Urothelium cell line (cell line): Measurements from ENCODE around the gene ACTL8.
"Not testable (repeated sequence)": the region's sequence is repeated elsewhere in the genome, so short reads cannot be mapped to it uniquely, and the experiment has no call there.

Source experiments
- DNase-seq: peaks from one replicate; pipeline ENCODE4 v3.0.0; 2011; ENCODE audit warnings: low spot score, mixed read lengths
- FAIRE-seq: peaks from 2 replicates; lab custom pipeline; 2011; peaks lifted over from hg19 to GRCh38; lab: Jason Lieb, UNC

ACTL8 gene

GRCh38 chr1:17734609-17735008 is 20.5 kb upstream of the ACTL8 start:
- FAIRE-seq (no peak), DNase-seq (no peak)

- FAIRE-seq, result no peak
Observed at GRCh38 chr1:17735348-17735747, 19.8 kb upstream of the ACTL8 start.

GRCh38 chr1:17735793-17736192 is 19.3 kb upstream of the ACTL8 start:
- FAIRE-seq (no peak), DNase-seq (no peak)

More at GRCh38 chr1:17735348-17735747, 19.8 kb upstream of the ACTL8 start:
- DNase-seq, result no peak

GRCh38 chr1:17736625-17737024 is 18.5 kb upstream of the ACTL8 start:
- no peak for DNase-seq
- FAIRE-seq, result no peak

- DNase-seq, result no peak
- FAIRE-seq, result no peak
Observed at GRCh38 chr1:17739050-17739449, 16.1 kb upstream of the ACTL8 start.

- DNase-seq (no peak), FAIRE-seq (no peak)
Observed at GRCh38 chr1:17741052-17741451, 14.1 kb upstream of the ACTL8 start.

GRCh38 chr1:17742583-17742982 is 12.6 kb upstream of the ACTL8 start:
- FAIRE-seq (no peak), DNase-seq (no peak)

GRCh38 chr1:17743008-17743647 is 12.0 kb upstream of the ACTL8 start:
- DNase-seq, result no peak
- no peak for FAIRE-seq

GRCh38 chr1:17743925-17744324 is 11.2 kb upstream of the ACTL8 start:
- FAIRE-seq (no peak), DNase-seq (no peak)

- no peak for FAIRE-seq
- DNase-seq, result no peak
Observed at GRCh38 chr1:17744666-17745478, 10.3 kb upstream of the ACTL8 start.

- DNase-seq, result no peak
- FAIRE-seq, result no peak
Observed at GRCh38 chr1:17745479-17745955, 9.6 kb upstream of the ACTL8 start.

- not testable (repeated sequence) for FAIRE-seq, DNase-seq
Observed at GRCh38 chr1:17746281-17746680, 8.9 kb upstream of the ACTL8 start.

GRCh38 chr1:17746920-17747319 is 8.2 kb upstream of the ACTL8 start:
- FAIRE-seq (no peak), DNase-seq (no peak)

- FAIRE-seq (no peak), DNase-seq (no peak)
Observed at GRCh38 chr1:17750333-17750732, 4.8 kb upstream of the ACTL8 start.

GRCh38 chr1:17752356-17752755 is 2.8 kb upstream of the ACTL8 start:
- DNase-seq (no peak), FAIRE-seq (no peak)

GRCh38 chr1:17757426-17757825 is 2.3 kb downstream of the ACTL8 start:
- DNase-seq, result no peak
- no peak for FAIRE-seq

GRCh38 chr1:17759114-17759513 is 4.0 kb downstream of the ACTL8 start:
- no peak for FAIRE-seq
- DNase-seq, result no peak

- DNase-seq (no peak), FAIRE-seq (no peak)
Observed at GRCh38 chr1:17762313-17762712, 7.2 kb downstream of the ACTL8 start.

GRCh38 chr1:17763417-17763816 is 8.3 kb downstream of the ACTL8 start:
- FAIRE-seq, result no peak
- DNase-seq, result no peak

GRCh38 chr1:17763995-17764394 is 8.9 kb downstream of the ACTL8 start:
- DNase-seq, result no peak
- FAIRE-seq, result no peak

GRCh38 chr1:17764591-17764990 is 9.5 kb downstream of the ACTL8 start:
- FAIRE-seq (no peak), DNase-seq (no peak)
